ENCODE data around the gene IFI35. TPM values are rescaled to one million over a fixed set of nuclear protein-coding genes. Genes with fewer than 3 reads are reported as not detected.

The IFI35 gene
- total RNA-seq, 2 experiments from 2014 or later = 6.3 to 8.6 TPM

GRCh38 chr17:42980274-42980765, 26.3 kb upstream of the IFI35 start, which contains the start of gene RUNDC1:
TSS of gene RUNDC1 (plus strand) at chr17:42980565. CDS start at chr17:42980577, 12 bp downstream.
- ChIA-PET POLR2A (interaction anchor here (0.7 kb wide), 1 partner anchor 12 kb away, joined by 5 read pairs; no protein-coding TSS in a partner anchor), CTCF (ENCODE audit: unreplicated experiment) (no interaction called here)
- intact Hi-C loops (cut with micrococcal nuclease; ENCODE audit: unreplicated experiment) = loop anchor here (1.0 kb wide), 1 partner anchor 18 kb away; the partner anchor contains the start of gene RPL27
- H3K9me2 ChIP-seq (ENCODE audit: insufficient read depth, low read length) = no peaks in the 10 kb centered on the region
- peak within 1 kb of the TSS; percentile 45; the same call in 1 of the 2 replicates for H2AFZ ChIP-seq (ENCODE audit: low read length)
- H3K79me2 ChIP-seq (ENCODE audit: insufficient read depth, low read depth, low read length) = peaks cover 36% of the 10 kb centered on the region; the same call in 1 of the 2 replicates
- H3K4me2 ChIP-seq (ENCODE audit: low read length) = peak within 1 kb of the TSS; percentile 85
- H3K27ac ChIP-seq (ENCODE audit: low read depth, low read length, poor library complexity, severe bottlenecking) = peak within 1 kb of the TSS; percentile 84
- H3K36me3 ChIP-seq (ENCODE audit: insufficient read depth, low read length) = peaks cover 7% of the 10 kb centered on the region; the same call in 1 of the 2 replicates
- TF ChIP-seq EZH2phosphoT487 (IDR thresholded peaks at IDR 0.05; ENCODE audit: borderline replicate concordance, low read depth, low read length) (no peak), CTCF (conservative IDR thresholded peaks at IDR 0.05; ENCODE audit: low read length) (no peak)
- peak; percentile 94 for DNase-seq (ENCODE audit: low spot score)
- H3K9me3 ChIP-seq (ENCODE audit: low read length) = no peaks in the 10 kb centered on the region
- peaks cover 38% of the 10 kb centered on the region for H3K4me1 ChIP-seq (ENCODE audit: insufficient read depth, low read length, poor library complexity, severe bottlenecking)
- peaks cover 5% of the 10 kb centered on the region; the same call in 1 of the 2 replicates for H4K20me1 ChIP-seq (ENCODE audit: insufficient read depth, low read length)
- H3K4me3 ChIP-seq (ENCODE audit: low read depth, low read length, poor library complexity, severe bottlenecking) = peak within 1 kb of the TSS; percentile 78
- BruUV-seq (replicated peaks) = no TSS peak

GRCh38 chr17:42980766-42981397, 25.7 kb upstream of the IFI35 start:
- H3K79me2 ChIP-seq (ENCODE audit: insufficient read depth, low read depth, low read length) = peaks cover 40% of the 10 kb centered on the region; the same call in 1 of the 2 replicates
- no TSS peak for BruUV-seq (replicated peaks)

More at GRCh38 chr17:42980766-42981397, 25.7 kb upstream of the IFI35 start:
- peak; percentile 86 for DNase-seq (ENCODE audit: low spot score)
- H3K36me3 ChIP-seq (ENCODE audit: insufficient read depth, low read length) = peaks cover 10% of the 10 kb centered on the region
- H3K27ac ChIP-seq (ENCODE audit: low read depth, low read length, poor library complexity, severe bottlenecking) = peak overlapping the region; percentile 84
- H2AFZ ChIP-seq (ENCODE audit: low read length) = peak overlapping the region; percentile 45; the same call in 1 of the 2 replicates
- H3K4me1 ChIP-seq (ENCODE audit: insufficient read depth, low read length, poor library complexity, severe bottlenecking) = peaks cover 43% of the 10 kb centered on the region
- TF ChIP-seq CTCF (conservative IDR thresholded peaks at IDR 0.05; ENCODE audit: low read length) = peak; percentile 50
- TF ChIP-seq EZH2phosphoT487 (IDR thresholded peaks at IDR 0.05; ENCODE audit: borderline replicate concordance, low read depth, low read length) = no peak
- CTCF ChIA-PET (ENCODE audit: unreplicated experiment) = interaction anchor here (0.6 kb wide), 1 partner anchor 304 kb away, joined by 4 read pairs; no protein-coding TSS in a partner anchor
- H3K4me2 ChIP-seq (ENCODE audit: low read length) = peak overlapping the region; percentile 85
- H4K20me1 ChIP-seq (ENCODE audit: insufficient read depth, low read length) = peaks cover 5% of the 10 kb centered on the region; the same call in 1 of the 2 replicates
- intact Hi-C loops (cut with micrococcal nuclease; ENCODE audit: unreplicated experiment) = loop anchor here (1.0 kb wide), 1 partner anchor 17 kb away; the partner anchor contains the start of gene RPL27
- H3K9me2 ChIP-seq (ENCODE audit: insufficient read depth, low read length) = no peaks in the 10 kb centered on the region
- H3K9me3 ChIP-seq (ENCODE audit: low read length) = no peaks in the 10 kb centered on the region
- POLR2A ChIA-PET = no interaction called here
- peak overlapping the region; percentile 78 for H3K4me3 ChIP-seq (ENCODE audit: low read depth, low read length, poor library complexity, severe bottlenecking)
